Ascending aorta (tissue), 2 donors: Measurements from ENCODE around the gene APH1A. TPM values are rescaled to one million over a fixed set of nuclear protein-coding genes. Genes with fewer than 3 reads are reported as not detected.
A peak's percentile ranks its signal among the peaks of the same experiment; 100 is the strongest.

Experiments used
- DNase-seq, 2 donors: peaks; one replicate each; pipeline ENCODE4 v3.0.0-alpha.2; 2019; ENCODE audit warnings: low spot score in 2 of 2
- H3K27ac ChIP-seq, 2 donors: fragments of 200-600 bp; sonication (generic); one replicate each; pipeline ENCODE4 v1.5.1; 2016 to 2017; ENCODE audit warnings: mild to moderate bottlenecking in 1 of 2
- H3K27me3 ChIP-seq: fragments of 200-600 bp; sonication (generic); one replicate; pipeline ENCODE4 v1.5.1; 2017
- H3K36me3 ChIP-seq, 2 donors: fragments of 200-600 bp; sonication (generic); one replicate each; pipeline ENCODE4 v1.5.1; 2016
- H3K4me1 ChIP-seq, 2 donors: fragments of 200-600 bp; sonication (generic); one replicate each; pipeline ENCODE4 v1.5.1; 2016 to 2017; ENCODE audit warnings: mild to moderate bottlenecking in 1 of 2
- H3K4me3 ChIP-seq, 2 donors: fragments of 200-600 bp; sonication (generic); one replicate each; pipeline ENCODE4 v1.5.1; 2016 to 2017; ENCODE audit warnings: mild to moderate bottlenecking in 1 of 2
- H3K9me3 ChIP-seq, 2 donors: fragments of 200-600 bp; sonication (generic); one replicate each; pipeline ENCODE4 v1.5.1; 2016
- intact Hi-C: fragments of 100-400 bp; cut with DNase I; formaldehyde crosslinking; loops from one replicate; pipeline ENCODE4 v1.15.1; 2023
- total RNA-seq: library from RNA; depleted of rRNA; stranded (reverse); fragments of >200 nt; gene quantifications from one replicate; pipeline ENCODE4 v1.1.0, GENCODE V29; 2016
- TF ChIP-seq, protein P1 (sequence below), 3 experiments: fragments of 200-600 bp in 2 of 3; fragments of 450-650 bp in 1 of 3; sonication (generic) in 2 of 3; IDR thresholded peaks; one replicate each; pipeline ENCODE4 v1.5.1; 2016 to 2019; ENCODE audit warnings: antibody characterized with exemption in 3 of 3, mild to moderate bottlenecking in 1 of 3, moderate library complexity in 1 of 3

APH1A gene
- total RNA-seq, 1 donor from 2014 or later = 73.1 TPM

DNA sequence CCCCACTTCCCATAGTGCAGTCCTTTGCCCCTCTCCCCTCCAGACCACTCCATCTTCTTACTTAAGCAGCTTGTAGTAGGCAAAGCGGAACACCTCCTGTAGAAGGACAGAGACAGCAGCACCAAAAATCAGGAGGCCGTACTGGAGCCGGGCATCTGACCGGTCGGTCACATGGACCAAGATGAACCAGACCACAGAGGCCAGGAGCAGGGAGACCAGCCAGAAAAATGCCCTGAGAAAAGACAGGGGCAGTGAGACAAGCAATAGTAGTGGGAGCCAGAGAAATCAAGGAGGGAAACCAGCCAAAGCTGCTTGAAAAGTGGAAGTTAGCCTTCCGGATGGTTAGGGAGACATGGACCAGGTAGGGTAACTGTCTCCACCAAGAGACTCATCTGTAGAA is 920 bp downstream of the APH1A start:
- H3K9me3 ChIP-seq = no peaks in the 10 kb centered on the region
- peak overlapping the region; percentile 86 to 87 for H3K4me3 ChIP-seq
- H3K4me1 ChIP-seq = peaks cover 8 to 19% of the 10 kb centered on the region in 2 donors
- no peaks in the 10 kb centered on the region for H3K27me3 ChIP-seq
- peak overlapping the region; percentile 91 for H3K27ac ChIP-seq
- TF ChIP-seq, protein P1, sequence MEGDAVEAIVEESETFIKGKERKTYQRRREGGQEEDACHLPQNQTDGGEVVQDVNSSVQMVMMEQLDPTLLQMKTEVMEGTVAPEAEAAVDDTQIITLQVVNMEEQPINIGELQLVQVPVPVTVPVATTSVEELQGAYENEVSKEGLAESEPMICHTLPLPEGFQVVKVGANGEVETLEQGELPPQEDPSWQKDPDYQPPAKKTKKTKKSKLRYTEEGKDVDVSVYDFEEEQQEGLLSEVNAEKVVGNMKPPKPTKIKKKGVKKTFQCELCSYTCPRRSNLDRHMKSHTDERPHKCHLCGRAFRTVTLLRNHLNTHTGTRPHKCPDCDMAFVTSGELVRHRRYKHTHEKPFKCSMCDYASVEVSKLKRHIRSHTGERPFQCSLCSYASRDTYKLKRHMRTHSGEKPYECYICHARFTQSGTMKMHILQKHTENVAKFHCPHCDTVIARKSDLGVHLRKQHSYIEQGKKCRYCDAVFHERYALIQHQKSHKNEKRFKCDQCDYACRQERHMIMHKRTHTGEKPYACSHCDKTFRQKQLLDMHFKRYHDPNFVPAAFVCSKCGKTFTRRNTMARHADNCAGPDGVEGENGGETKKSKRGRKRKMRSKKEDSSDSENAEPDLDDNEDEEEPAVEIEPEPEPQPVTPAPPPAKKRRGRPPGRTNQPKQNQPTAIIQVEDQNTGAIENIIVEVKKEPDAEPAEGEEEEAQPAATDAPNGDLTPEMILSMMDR (IDR thresholded peaks at IDR 0.05) = no peak
- intact Hi-C loops = loop anchor here (1.0 to 2.0 kb wide), 2 partner anchors 12 to 31 kb away; partner anchors contain the start of gene ANP32E
- H3K36me3 ChIP-seq = peaks cover 19 to 30% of the 10 kb centered on the region in 2 donors
- no peak for DNase-seq

DNA sequence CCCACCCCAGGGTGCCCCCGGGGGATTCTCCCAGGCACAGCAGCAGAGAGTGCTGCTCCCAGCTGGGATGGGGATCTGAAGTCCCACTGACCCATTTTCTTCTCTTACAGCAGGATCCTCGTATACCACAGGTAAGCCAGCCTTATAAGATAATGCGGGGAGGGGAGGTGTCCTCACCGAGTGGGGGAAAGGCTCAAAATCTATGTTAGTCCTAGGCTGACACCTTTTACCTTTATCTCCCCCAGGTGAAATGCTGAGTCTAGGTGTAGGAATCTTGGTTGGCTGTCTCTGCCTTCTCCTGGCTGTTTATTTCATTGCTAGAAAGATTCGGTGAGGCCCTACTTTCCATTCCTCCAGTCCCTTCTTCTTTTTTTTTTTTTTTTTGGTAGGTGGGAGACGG is 5.3 kb downstream of the APH1A start:
- Histone ChIP-seq H3K27me3 (no peaks in the 10 kb centered on the region), H3K4me3 (no peak overlapping the region), H3K27ac (no peak overlapping the region), H3K4me1 (peaks cover 8 to 11% of the 10 kb centered on the region in 2 donors), H3K36me3 (peaks cover 19 to 30% of the 10 kb centered on the region in 2 donors), H3K9me3 (no peaks in the 10 kb centered on the region)
- intact Hi-C loops = no loop called here
- no peak for DNase-seq
- TF ChIP-seq, protein P1 (IDR thresholded peaks at IDR 0.05) = no peak

DNA sequence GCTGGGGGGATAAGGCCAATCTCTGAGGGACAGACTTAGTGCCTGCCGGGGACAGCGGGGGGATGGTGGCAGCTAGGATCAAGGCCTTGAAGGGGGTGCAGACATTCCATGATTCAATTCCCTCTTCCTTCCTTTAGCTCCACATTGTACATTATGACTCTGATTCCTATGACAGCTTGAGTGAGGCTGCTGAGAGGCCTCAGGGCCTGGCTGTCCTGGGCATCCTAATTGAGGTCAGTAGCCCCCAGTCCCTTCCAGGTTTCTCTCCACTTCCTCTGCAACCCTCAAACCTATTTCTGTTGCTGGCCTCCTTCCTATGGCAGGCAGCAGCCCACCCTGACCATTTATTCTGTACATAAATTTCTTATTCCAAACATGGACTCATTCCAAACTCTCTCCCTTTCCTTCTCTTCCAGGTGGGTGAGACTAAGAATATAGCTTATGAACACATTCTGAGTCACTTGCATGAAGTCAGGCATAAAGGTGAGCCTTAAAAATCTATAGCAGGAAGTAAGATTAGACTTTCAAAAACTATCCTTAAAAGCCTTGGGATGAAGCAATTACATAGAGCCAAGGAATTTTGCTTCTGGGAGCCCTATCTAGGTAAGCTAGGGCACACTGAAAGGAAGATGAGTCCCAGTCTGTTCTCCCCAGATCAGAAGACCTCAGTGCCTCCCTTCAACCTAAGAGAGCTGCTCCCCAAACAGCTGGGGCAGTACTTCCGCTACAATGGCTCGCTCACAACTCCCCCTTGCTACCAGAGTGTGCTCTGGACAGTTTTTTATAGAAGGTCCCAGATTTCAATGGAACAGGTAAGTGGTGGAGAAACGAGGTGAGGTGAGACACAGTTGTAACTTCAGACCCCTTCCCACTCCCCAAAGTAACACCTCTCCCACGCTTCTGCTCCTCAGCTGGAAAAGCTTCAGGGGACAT is 6.2 kb downstream of the APH1A start:
- peaks cover 3 to 8% of the 10 kb centered on the region in 2 donors for H3K4me1 ChIP-seq
- H3K27ac ChIP-seq = no peak overlapping the region
- no peaks in the 10 kb centered on the region for H3K27me3 ChIP-seq
- intact Hi-C loops = no loop called here
- TF ChIP-seq, protein P1 (IDR thresholded peaks at IDR 0.05) = no peak
- no peak for DNase-seq
- H3K9me3 ChIP-seq = no peaks in the 10 kb centered on the region
- H3K36me3 ChIP-seq = peaks cover 19 to 30% of the 10 kb centered on the region in 2 donors
- no peak overlapping the region for H3K4me3 ChIP-seq

DNA sequence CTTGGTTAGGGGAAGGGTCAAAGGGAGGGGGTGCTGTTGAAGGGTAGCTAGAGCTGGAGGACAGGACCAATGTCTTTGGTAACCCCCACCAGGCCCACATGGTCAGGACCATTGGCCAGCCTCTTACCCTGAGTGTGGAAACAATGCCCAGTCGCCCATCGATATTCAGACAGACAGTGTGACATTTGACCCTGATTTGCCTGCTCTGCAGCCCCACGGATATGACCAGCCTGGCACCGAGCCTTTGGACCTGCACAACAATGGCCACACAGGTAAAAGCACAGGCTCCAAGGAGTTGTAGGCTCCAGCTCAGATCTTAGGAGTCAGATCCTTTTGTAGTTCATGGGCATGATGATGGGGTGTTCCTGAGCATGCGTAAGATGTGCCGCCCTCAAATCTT is 7.4 kb downstream of the APH1A start:
- Histone ChIP-seq H3K4me3 (no peak overlapping the region), H3K9me3 (no peaks in the 10 kb centered on the region), H3K27ac (no peak overlapping the region), H3K36me3 (peaks cover 14 to 22% of the 10 kb centered on the region in 2 donors), H3K27me3 (no peaks in the 10 kb centered on the region), H3K4me1 (peaks cover 0 to 6% of the 10 kb centered on the region in 2 donors)
- TF ChIP-seq, protein P1 (IDR thresholded peaks at IDR 0.05) = no peak
- intact Hi-C loops = no loop called here
- DNase-seq = no peak

DNA sequence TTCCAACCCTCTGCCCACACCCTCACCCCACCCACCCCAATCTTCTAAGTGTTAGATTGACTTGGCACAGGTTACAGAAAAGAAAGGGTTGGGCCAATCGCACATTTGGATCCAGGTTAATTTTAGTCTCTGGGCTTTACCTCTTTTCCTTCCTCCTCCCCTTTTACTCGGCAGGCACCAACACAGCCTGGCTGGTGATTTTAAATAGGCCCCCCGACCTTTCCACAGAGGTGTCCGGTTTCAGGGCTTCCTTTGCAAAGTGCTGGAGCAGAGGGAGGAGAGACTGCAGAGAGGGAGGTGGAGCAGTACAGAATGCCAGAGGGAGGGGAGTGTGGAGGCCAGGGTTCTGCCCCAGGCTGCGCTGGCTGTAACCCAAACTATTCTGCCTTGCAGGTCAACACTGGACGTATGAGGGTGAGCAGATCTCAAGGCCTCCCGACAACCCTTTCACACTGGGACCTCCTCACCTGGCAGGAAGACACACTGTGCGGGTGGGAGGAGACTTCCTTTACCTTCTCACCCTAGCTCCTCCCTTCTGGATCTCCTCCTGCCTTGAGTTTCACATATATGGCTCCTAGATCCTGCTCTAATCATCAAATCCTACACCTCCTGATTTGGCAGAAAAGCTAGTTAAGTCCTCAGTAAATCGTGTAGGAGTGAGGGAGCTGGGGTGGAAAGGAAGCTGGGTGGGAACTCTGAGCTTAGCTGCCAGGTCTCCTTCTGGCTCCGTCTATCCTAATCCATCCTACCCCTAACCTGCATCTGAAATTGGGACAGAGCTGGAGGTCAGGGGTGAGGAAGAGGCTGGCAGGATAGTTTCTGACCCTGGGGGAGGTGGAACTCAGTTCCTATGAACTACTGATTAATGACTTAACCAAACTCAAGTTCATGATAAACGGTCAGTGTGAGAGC is 8.8 kb downstream of the APH1A start:
- intact Hi-C loops = no loop called here
- Histone ChIP-seq H3K27ac (no peak overlapping the region), H3K9me3 (no peaks in the 10 kb centered on the region), H3K4me3 (no peak overlapping the region), H3K4me1 (peaks cover 0 to 9% of the 10 kb centered on the region in 2 donors), H3K27me3 (no peaks in the 10 kb centered on the region), H3K36me3 (peaks cover 1 to 9% of the 10 kb centered on the region in 2 donors)
- no peak for DNase-seq
- TF ChIP-seq, protein P1 (IDR thresholded peaks at IDR 0.05) = no peak
